ENCODE measurements around the gene EIPR1.

EIPR1 gene

DNA sequence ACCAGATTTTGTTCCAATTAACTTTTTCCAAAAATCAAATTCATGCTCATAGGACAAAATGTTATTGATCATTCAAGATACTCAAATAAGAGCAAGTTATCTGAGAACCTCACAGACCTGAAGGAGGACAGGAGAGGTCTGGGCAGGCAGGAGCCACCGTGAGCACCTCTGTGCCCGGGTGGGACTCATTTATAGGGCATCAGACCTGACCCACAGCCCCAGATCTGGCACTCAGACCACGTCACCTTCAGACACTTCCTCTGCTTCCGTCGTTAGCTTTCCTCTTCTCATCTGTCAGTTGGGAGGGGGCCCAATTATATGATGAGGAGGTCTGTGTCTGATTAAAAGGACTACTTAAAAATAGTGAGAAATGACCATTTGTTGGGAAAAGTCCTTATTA, 169.4 kb downstream of the EIPR1 start:
- no CpG with 5 or more reads among the region's 5 CpGs for WGBS (ENCODE audit: extremely low coverage, insufficient coverage, insufficient read length)
- no peak overlapping the region for H2AK5ac ChIP-seq (ENCODE audit: low read length)
- no peak overlapping the region for H3K4me2 ChIP-seq (ENCODE audit: low read length)
- H3K79me2 ChIP-seq (ENCODE audit: control insufficient read depth, insufficient read depth, low read length, poor library complexity): no peaks in the 10 kb centered on the region
- no peak overlapping the region for H3K9ac ChIP-seq (ENCODE audit: low read length)
- H4K8ac ChIP-seq (ENCODE audit: low read depth, low read length): no peak overlapping the region
- H3K79me1 ChIP-seq (ENCODE audit: low read length): no peaks in the 10 kb centered on the region
- no peaks in the 10 kb centered on the region for H3K27me3 ChIP-seq (ENCODE audit: insufficient read depth, low read length)
- no peak overlapping the region for H3K4me3 ChIP-seq (ENCODE audit: low read depth, low read length)
- H3K4ac ChIP-seq (ENCODE audit: low read depth, low read length): no peak overlapping the region
- no peak overlapping the region for H3K23ac ChIP-seq (ENCODE audit: low read length)
- H3K9me3 ChIP-seq (ENCODE audit: insufficient read depth, low read depth, low read length): peaks cover 6% of the 10 kb centered on the region
- peaks cover 0 to 3% of the 10 kb centered on the region in 2 experiments for H3K4me1 ChIP-seq (ENCODE audit: control insufficient read depth in 1 of 2, insufficient read depth in 2 of 2, low read length in 2 of 2)
- no peak overlapping the region for H4K91ac ChIP-seq (ENCODE audit: low read depth, low read length)
- H3K36me3 ChIP-seq (ENCODE audit: control insufficient read depth in 1 of 2, insufficient read depth in 2 of 2, low read length in 2 of 2): peaks cover 0 to 2% of the 10 kb centered on the region in 2 experiments
- no peak overlapping the region for H2BK12ac ChIP-seq (ENCODE audit: low read length)
- H2BK120ac ChIP-seq (ENCODE audit: insufficient read depth, low read length, poor library complexity): no peak overlapping the region
- no peak overlapping the region for H4K12ac ChIP-seq (ENCODE audit: low read depth, low read length)
- no peak overlapping the region for H3K14ac ChIP-seq (ENCODE audit: low read length)
- no peak overlapping the region for H2BK5ac ChIP-seq (ENCODE audit: low read depth, low read length, poor library complexity)
- no peak overlapping the region for H3K27ac ChIP-seq (ENCODE audit: low read depth, low read length)
- no peak overlapping the region for H2AFZ ChIP-seq (ENCODE audit: insufficient read depth, low read length, poor library complexity)
- H3K18ac ChIP-seq (ENCODE audit: low read length): no peak overlapping the region
- no peak for DNase-seq

DNA sequence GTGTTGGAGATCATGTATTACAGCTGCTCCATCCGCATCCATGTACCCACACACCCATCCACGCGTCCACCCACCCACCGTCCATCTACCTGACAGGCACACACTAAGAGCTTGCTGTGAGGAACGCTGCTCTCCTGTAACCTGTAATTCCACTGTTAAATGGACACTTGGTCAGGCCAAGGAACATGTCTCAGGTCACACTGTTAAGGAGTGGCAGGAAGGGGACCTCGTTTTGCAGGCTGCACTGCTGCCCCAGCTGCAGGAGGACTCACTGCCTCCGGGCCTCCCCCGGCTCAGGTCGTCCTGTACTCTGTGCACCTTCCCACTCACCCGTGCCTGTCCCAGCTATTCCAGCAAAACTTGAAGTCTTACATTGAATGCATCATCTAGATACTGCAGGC, 170.5 kb downstream of the EIPR1 start:
- Histone ChIP-seq H3K27me3 (ENCODE audit: insufficient read depth, low read length) (no peaks in the 10 kb centered on the region), H3K14ac (ENCODE audit: low read length) (no peak overlapping the region), H3K79me1 (ENCODE audit: low read length) (no peaks in the 10 kb centered on the region), H2AK5ac (ENCODE audit: low read length) (no peak overlapping the region), H4K12ac (ENCODE audit: low read depth, low read length) (no peak overlapping the region), H3K18ac (ENCODE audit: low read length) (no peak overlapping the region), H3K4me1 (ENCODE audit: control insufficient read depth in 1 of 2, insufficient read depth in 2 of 2, low read length in 2 of 2) (peaks cover 0 to 3% of the 10 kb centered on the region in 2 experiments), H2BK120ac (ENCODE audit: insufficient read depth, low read length, poor library complexity) (no peak overlapping the region), H3K36me3 (ENCODE audit: control insufficient read depth in 1 of 2, insufficient read depth in 2 of 2, low read length in 2 of 2) (peaks cover 0 to 2% of the 10 kb centered on the region in 2 experiments), H3K23ac (ENCODE audit: low read length) (no peak overlapping the region), H3K27ac (ENCODE audit: low read depth, low read length) (no peak overlapping the region), H3K9ac (ENCODE audit: low read length) (no peak overlapping the region), H3K4me2 (ENCODE audit: low read length) (no peak overlapping the region), H3K9me3 (ENCODE audit: insufficient read depth, low read depth, low read length) (peaks cover 6% of the 10 kb centered on the region), H2BK12ac (ENCODE audit: low read length) (no peak overlapping the region), H4K8ac (ENCODE audit: low read depth, low read length) (no peak overlapping the region), H3K4me3 (ENCODE audit: low read depth, low read length) (no peak overlapping the region), H3K79me2 (ENCODE audit: control insufficient read depth, insufficient read depth, low read length, poor library complexity) (no peaks in the 10 kb centered on the region), H2AFZ (ENCODE audit: insufficient read depth, low read length, poor library complexity) (no peak overlapping the region), H2BK5ac (ENCODE audit: low read depth, low read length, poor library complexity) (no peak overlapping the region), H4K91ac (ENCODE audit: low read depth, low read length) (no peak overlapping the region), H3K4ac (ENCODE audit: low read depth, low read length) (no peak overlapping the region)
- no peak for DNase-seq
- no CpG with 5 or more reads among the region's 10 CpGs for WGBS (ENCODE audit: extremely low coverage, insufficient coverage, insufficient read length)

DNA sequence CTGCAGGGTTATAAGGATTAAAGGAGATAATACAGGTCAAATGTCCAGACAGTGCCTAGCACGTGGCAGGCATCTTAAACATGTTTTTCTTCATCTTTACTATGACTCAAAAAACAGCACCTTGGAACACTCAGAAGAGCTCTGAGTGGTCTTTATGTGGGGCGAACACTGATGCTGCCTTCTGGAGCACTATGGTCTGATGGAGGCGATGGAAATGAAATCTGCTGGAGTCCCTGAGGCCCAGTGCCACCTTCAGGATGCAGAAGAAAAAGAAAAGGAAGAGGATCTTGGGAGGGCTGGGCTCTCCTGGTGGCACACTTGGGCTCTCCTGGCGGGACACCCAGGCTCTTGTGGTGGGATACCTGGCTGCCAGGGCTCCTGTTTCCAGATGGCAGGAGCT, 171.8 kb downstream of the EIPR1 start:
- H2BK5ac ChIP-seq (ENCODE audit: low read depth, low read length, poor library complexity): no peak overlapping the region
- H3K9ac ChIP-seq (ENCODE audit: low read length): no peak overlapping the region
- no peak overlapping the region for H3K4me2 ChIP-seq (ENCODE audit: low read length)
- no peak overlapping the region for H2BK12ac ChIP-seq (ENCODE audit: low read length)
- DNase-seq: no peak
- no peak overlapping the region for H4K12ac ChIP-seq (ENCODE audit: low read depth, low read length)
- no peaks in the 10 kb centered on the region for H3K27me3 ChIP-seq (ENCODE audit: insufficient read depth, low read length)
- H3K9me3 ChIP-seq (ENCODE audit: insufficient read depth, low read depth, low read length): peaks cover 6% of the 10 kb centered on the region
- H2BK120ac ChIP-seq (ENCODE audit: insufficient read depth, low read length, poor library complexity): no peak overlapping the region
- peaks cover 0 to 2% of the 10 kb centered on the region in 2 experiments for H3K36me3 ChIP-seq (ENCODE audit: control insufficient read depth in 1 of 2, insufficient read depth in 2 of 2, low read length in 2 of 2)
- H3K14ac ChIP-seq (ENCODE audit: low read length): no peak overlapping the region
- H3K18ac ChIP-seq (ENCODE audit: low read length): no peak overlapping the region
- no CpG with 5 or more reads among the region's 4 CpGs for WGBS (ENCODE audit: extremely low coverage, insufficient coverage, insufficient read length)
- H3K4ac ChIP-seq (ENCODE audit: low read depth, low read length): no peak overlapping the region
- no peak overlapping the region for H4K8ac ChIP-seq (ENCODE audit: low read depth, low read length)
- no peak overlapping the region for H3K27ac ChIP-seq (ENCODE audit: low read depth, low read length)
- no peak overlapping the region for H2AFZ ChIP-seq (ENCODE audit: insufficient read depth, low read length, poor library complexity)
- peaks cover 0 to 3% of the 10 kb centered on the region in 2 experiments for H3K4me1 ChIP-seq (ENCODE audit: control insufficient read depth in 1 of 2, insufficient read depth in 2 of 2, low read length in 2 of 2)
- no peaks in the 10 kb centered on the region for H3K79me2 ChIP-seq (ENCODE audit: control insufficient read depth, insufficient read depth, low read length, poor library complexity)
- H3K79me1 ChIP-seq (ENCODE audit: low read length): no peaks in the 10 kb centered on the region
- no peak overlapping the region for H3K4me3 ChIP-seq (ENCODE audit: low read depth, low read length)
- H4K91ac ChIP-seq (ENCODE audit: low read depth, low read length): no peak overlapping the region
- H3K23ac ChIP-seq (ENCODE audit: low read length): no peak overlapping the region
- H2AK5ac ChIP-seq (ENCODE audit: low read length): no peak overlapping the region

DNA sequence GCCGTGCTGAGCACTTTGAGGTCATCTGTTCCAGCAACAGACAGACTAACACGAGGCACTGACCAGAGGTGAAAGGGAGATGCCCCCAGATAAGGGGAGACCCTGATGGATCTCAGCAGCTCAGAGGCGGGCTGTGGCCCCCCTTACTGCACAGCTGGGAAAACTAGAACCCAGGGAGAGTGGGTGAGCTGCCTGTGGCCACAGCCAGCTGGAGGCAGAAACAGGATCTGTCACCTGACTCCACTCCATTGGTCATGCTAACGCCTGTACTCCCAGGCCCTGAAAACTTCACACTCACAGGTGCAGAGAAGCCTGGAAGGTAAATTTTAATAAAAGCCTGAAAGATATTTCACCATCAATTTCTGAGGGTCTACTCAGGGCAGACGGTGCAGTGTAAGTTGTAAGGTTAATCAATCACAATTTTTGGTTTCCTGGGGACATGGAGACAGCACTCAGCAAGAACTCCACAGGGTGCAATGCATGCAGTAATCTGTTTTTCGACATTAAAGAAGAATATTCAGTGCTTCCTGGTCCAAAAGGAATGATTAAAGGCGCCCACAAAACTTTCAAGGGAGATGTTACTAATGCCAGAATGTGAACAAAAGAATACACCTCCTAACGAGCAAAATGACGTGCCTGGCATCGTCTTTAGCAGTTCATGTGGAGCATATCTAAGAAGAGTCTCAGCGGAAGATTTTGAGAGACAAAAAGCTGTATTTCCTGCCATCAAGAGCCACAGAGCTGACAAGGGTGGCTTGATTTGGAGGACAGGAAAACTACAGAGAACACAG, 173.4 kb downstream of the EIPR1 start:
- Histone ChIP-seq H3K9me3 (ENCODE audit: insufficient read depth, low read depth, low read length) (peaks cover 8% of the 10 kb centered on the region), H3K4me2 (ENCODE audit: low read length) (no peak overlapping the region), H3K79me1 (ENCODE audit: low read length) (no peaks in the 10 kb centered on the region), H3K4me1 (ENCODE audit: control insufficient read depth in 1 of 2, insufficient read depth in 2 of 2, low read length in 2 of 2) (peaks cover 0 to 3% of the 10 kb centered on the region in 2 experiments), H3K23ac (ENCODE audit: low read length) (no peak overlapping the region), H2BK120ac (ENCODE audit: insufficient read depth, low read length, poor library complexity) (no peak overlapping the region), H3K4ac (ENCODE audit: low read depth, low read length) (no peak overlapping the region), H3K27me3 (ENCODE audit: insufficient read depth, low read length) (no peaks in the 10 kb centered on the region), H2AK5ac (ENCODE audit: low read length) (no peak overlapping the region), H2BK5ac (ENCODE audit: low read depth, low read length, poor library complexity) (no peak overlapping the region), H3K18ac (ENCODE audit: low read length) (no peak overlapping the region), H3K36me3 (ENCODE audit: control insufficient read depth in 1 of 2, insufficient read depth in 2 of 2, low read length in 2 of 2) (peaks cover 0 to 4% of the 10 kb centered on the region in 2 experiments), H4K12ac (ENCODE audit: low read depth, low read length) (no peak overlapping the region), H3K9ac (ENCODE audit: low read length) (no peak overlapping the region), H4K91ac (ENCODE audit: low read depth, low read length) (no peak overlapping the region), H2BK12ac (ENCODE audit: low read length) (no peak overlapping the region), H3K4me3 (ENCODE audit: low read depth, low read length) (no peak overlapping the region), H3K27ac (ENCODE audit: low read depth, low read length) (no peak overlapping the region), H2AFZ (ENCODE audit: insufficient read depth, low read length, poor library complexity) (no peak overlapping the region), H3K14ac (ENCODE audit: low read length) (no peak overlapping the region), H3K79me2 (ENCODE audit: control insufficient read depth, insufficient read depth, low read length, poor library complexity) (no peaks in the 10 kb centered on the region), H4K8ac (ENCODE audit: low read depth, low read length) (no peak overlapping the region)
- WGBS (ENCODE audit: extremely low coverage, insufficient coverage, insufficient read length): no CpG with 5 or more reads among the region's 11 CpGs
- no peak for DNase-seq
